HUES64 (cell line): ENCODE measurements around the gene MAP3K5.

Experiments
- H3K27ac ChIP-seq: 2 replicates; pipeline ENCODE4 v1.7.0; 2013; ENCODE audit warnings: low read depth, low read length, inconsistent platforms
- H3K27me3 ChIP-seq: 2 replicates; pipeline ENCODE4 v1.6.1; 2013; ENCODE audit warnings: mild to moderate bottlenecking, low read length; ENCODE audit not compliant: insufficient read depth
- H3K36me3 ChIP-seq: 2 replicates; pipeline ENCODE4 v1.6.1; 2013; ENCODE audit warnings: mild to moderate bottlenecking, low read length; ENCODE audit not compliant: insufficient read depth
- H3K4me1 ChIP-seq: 2 replicates; pipeline ENCODE4 v1.6.1; 2013; ENCODE audit warnings: mild to moderate bottlenecking, low read length, moderate library complexity; ENCODE audit not compliant: insufficient read depth
- H3K4me3 ChIP-seq: 2 replicates; pipeline ENCODE4 v1.5.1; 2013; ENCODE audit warnings: mild to moderate bottlenecking, low read length, moderate library complexity
- H3K9ac ChIP-seq: 2 replicates; pipeline ENCODE4 v1.6.1; 2013; ENCODE audit warnings: mild to moderate bottlenecking, low read depth, low read length
- H3K9me3 ChIP-seq: 2 replicates; pipeline ENCODE4 v1.6.1; 2013; ENCODE audit warnings: low read depth, low read length; ENCODE audit not compliant: insufficient read depth
- whole genome bisulfite sequencing: fragments of 150-250, 120-280 bp; methylation state at CpG from one replicate; pipeline ENCODE4 v1.1.7; 2013; ENCODE audit warnings: missing lambda C conversion rate; 5-methylcytosine and 5-hydroxymethylcytosine counted together

The MAP3K5 gene

DNA sequence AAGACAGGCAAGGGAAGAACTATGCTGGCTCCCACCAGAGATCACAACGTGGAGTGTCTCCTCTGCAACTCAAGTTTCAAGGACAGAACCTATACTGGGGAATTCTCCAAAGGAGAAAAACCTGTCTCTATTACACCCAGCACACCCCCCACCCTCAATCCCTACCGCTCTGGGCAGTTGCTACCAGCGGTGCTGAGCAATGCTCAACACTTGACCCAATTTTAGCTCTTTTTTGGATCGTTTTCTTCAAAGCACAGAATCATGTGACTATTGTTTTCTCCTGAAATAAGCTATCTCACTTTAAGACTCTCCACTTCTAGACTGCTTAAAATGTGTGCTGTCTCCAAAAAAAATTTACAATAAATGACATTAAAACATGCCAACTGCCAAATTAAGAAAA, 265.3 kb downstream of the MAP3K5 start:
- 64% methylated on average over 4 of the region's 4 CpGs for WGBS
- no peak overlapping the region; the same call in 1 of the 2 replicates for H3K27ac ChIP-seq
- H3K4me3 ChIP-seq = no peak overlapping the region
- no peaks in the 10 kb centered on the region for H3K36me3 ChIP-seq
- H3K27me3 ChIP-seq = no peaks in the 10 kb centered on the region
- H3K9ac ChIP-seq = no peak overlapping the region
- no peaks in the 10 kb centered on the region for H3K9me3 ChIP-seq
- peaks cover 44% of the 10 kb centered on the region for H3K4me1 ChIP-seq

DNA sequence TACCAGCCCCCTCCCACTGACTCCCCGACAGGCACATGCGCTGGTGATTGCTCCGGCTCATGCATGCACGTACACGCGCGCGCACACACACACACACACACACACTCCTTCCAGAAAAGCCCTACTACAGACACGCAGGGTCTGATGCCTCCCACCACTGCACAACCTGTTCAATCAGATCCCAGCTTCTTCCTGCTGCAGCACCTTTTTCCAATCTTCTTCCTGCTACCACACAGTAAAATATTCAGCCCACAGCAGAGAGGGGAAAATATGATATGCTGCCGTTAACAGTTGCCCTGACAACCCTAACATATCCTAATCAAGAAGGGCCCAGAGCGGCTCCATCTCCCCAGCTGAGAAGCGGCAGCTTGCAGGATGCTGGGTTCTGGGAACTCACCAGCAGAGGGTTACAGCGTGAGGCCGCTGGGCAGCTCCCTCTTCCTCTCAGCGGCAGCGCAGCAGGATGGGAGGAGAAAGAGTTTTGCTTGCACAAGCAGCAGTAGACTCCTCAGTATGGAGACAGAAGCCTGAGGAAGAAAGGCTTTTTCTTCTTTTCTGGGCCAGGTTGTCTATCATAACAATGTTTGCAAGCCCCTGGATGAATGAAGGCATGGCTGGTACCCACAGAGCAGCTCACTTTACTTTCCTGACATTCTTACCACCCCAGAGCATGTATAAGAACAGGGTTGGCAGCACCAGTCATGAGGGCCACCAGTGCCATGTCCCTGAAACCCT, 265.9 kb downstream of the MAP3K5 start:
- no peak overlapping the region for H3K9ac ChIP-seq
- H3K4me3 ChIP-seq = no peak overlapping the region
- WGBS = 46% methylated on average over 16 of the region's 16 CpGs
- H3K36me3 ChIP-seq = no peaks in the 10 kb centered on the region
- no peak overlapping the region; the same call in 1 of the 2 replicates for H3K27ac ChIP-seq
- H3K27me3 ChIP-seq = no peaks in the 10 kb centered on the region
- H3K4me1 ChIP-seq = peaks cover 44% of the 10 kb centered on the region
- H3K9me3 ChIP-seq = no peaks in the 10 kb centered on the region

DNA sequence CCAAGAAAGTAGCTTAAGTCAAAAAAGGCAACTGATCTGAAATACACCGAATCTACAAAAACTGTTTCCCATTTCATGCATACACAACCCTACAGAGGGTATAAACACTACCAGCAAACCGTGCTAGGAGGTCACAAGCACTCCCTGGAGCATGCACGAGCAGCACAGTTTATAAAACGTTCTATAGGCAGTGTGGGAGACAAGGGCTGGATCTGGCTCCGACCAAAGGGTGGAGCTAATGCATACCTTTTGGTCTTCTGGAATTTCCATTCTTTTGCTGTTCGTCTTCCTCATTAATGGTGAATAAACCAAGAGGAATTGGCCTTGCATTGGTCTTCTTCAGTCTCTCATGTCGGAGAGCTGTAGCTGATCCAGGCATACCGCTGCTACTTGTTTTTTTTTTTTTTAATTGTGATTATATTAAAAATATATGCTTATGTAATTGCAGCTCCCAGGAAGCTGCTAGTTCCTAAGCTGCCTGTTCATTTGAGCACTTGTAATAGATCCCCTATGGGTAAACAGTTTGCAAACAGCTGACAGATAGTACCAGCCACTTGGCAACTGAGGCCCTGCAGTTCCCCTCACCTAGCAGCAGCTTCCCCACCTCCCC, 266.6 kb downstream of the MAP3K5 start:
- Histone ChIP-seq H3K4me1 (peaks cover 44% of the 10 kb centered on the region), H3K27ac (no peak overlapping the region), H3K9me3 (no peaks in the 10 kb centered on the region), H3K4me3 (no peak overlapping the region), H3K36me3 (no peaks in the 10 kb centered on the region), H3K27me3 (no peaks in the 10 kb centered on the region), H3K9ac (no peak overlapping the region)
- WGBS = 57% methylated on average over 7 of the region's 8 CpGs

GRCh38 chr6:136524936-136525413, 267.3 kb downstream of the MAP3K5 start:
- no peaks in the 10 kb centered on the region for H3K9me3 ChIP-seq
- no peak overlapping the region for H3K27ac ChIP-seq
- no peak overlapping the region for H3K9ac ChIP-seq
- peaks cover 49% of the 10 kb centered on the region for H3K4me1 ChIP-seq
- H3K27me3 ChIP-seq = no peaks in the 10 kb centered on the region
- no peak overlapping the region for H3K4me3 ChIP-seq
- H3K36me3 ChIP-seq = no peaks in the 10 kb centered on the region
- 68% methylated on average over 2 of the region's 2 CpGs for WGBS

DNA sequence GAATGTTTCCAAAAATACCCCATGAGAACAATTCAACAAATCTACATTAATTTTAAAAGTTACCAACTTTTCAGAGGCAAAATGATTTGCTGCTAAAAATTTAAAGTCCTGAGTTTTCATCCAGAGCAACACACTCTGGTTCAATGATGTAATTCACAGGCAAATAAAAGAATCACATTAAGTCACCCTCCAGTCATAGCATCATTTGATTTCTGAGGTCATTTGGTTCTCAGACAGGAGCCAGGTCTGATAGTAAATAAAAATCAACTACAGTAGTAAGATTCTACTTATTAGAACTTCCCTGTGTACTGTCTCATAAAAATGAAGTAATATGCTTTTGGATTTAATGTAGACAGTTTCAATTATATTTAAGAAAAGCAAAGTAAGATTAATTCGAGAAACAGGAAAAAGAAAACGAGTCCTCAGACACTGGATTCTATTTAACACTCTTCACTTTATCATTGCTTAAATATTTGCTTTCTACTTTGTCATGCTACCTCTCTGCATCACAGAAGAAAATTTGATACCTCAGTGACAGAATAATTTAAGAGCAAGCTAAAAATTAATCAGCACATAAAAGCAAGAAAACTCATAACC, 267.8 kb downstream of the MAP3K5 start:
- H3K27me3 ChIP-seq = no peaks in the 10 kb centered on the region
- WGBS = 90% methylated on average over 2 of the region's 2 CpGs
- no peak overlapping the region for H3K27ac ChIP-seq
- H3K9ac ChIP-seq = no peak overlapping the region
- H3K9me3 ChIP-seq = no peaks in the 10 kb centered on the region
- no peaks in the 10 kb centered on the region for H3K36me3 ChIP-seq
- H3K4me1 ChIP-seq = peaks cover 55% of the 10 kb centered on the region
- no peak overlapping the region for H3K4me3 ChIP-seq

DNA sequence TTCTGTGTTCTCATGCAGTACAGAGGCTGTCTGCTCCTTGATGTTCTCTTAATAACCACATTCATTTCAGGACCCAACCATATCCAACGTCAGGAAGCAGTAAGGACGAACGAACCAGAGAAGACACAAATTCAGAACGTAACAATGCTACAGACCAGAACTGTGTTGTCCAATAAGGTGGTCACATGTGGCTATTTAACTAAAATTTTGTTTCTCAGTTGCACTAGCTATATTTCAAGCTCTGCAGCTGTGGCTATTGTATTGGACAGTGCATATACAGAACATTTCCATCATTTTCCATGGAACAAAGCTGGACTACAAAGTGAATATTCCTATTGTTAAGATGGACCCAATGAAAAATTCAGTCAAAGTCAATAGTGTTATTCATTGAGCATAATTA, 269.1 kb downstream of the MAP3K5 start:
- WGBS = 96% methylated on average over 4 of the region's 4 CpGs
- H3K27me3 ChIP-seq = no peaks in the 10 kb centered on the region
- H3K27ac ChIP-seq = no peak overlapping the region
- no peaks in the 10 kb centered on the region for H3K36me3 ChIP-seq
- H3K4me1 ChIP-seq = peaks cover 50% of the 10 kb centered on the region
- H3K9ac ChIP-seq = no peak overlapping the region
- no peak overlapping the region for H3K4me3 ChIP-seq
- H3K9me3 ChIP-seq = no peaks in the 10 kb centered on the region

DNA sequence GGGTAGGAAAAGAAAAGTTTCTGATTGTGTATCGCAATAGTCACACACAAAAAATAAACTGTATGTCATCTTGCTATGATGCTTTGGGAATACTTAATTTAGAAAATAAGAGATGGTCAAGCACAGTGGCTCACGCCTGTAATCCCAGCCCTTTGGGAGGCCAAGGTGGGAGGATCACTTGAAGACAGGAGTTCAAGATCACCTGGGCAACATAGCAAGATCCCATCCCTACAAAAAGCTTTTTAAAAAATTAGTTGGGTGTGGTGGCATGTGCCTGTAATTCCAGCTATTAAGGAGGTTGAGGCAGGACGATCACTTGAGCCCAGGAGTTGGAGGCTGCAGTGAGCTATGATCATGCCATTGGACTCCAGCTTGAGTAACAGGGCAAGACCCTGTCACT, 269.6 kb downstream of the MAP3K5 start:
- Histone ChIP-seq H3K36me3 (no peaks in the 10 kb centered on the region), H3K4me1 (peaks cover 49% of the 10 kb centered on the region), H3K27me3 (no peaks in the 10 kb centered on the region), H3K9me3 (no peaks in the 10 kb centered on the region), H3K4me3 (no peak overlapping the region), H3K9ac (no peak overlapping the region), H3K27ac (no peak overlapping the region)
- WGBS = 82% methylated on average over 3 of the region's 3 CpGs

- H3K9me3 ChIP-seq = no peaks in the 10 kb centered on the region
- H3K9ac ChIP-seq = no peak overlapping the region
- no peak overlapping the region for H3K27ac ChIP-seq
- no peak overlapping the region for H3K4me3 ChIP-seq
- H3K4me1 ChIP-seq = peaks cover 44% of the 10 kb centered on the region
- H3K27me3 ChIP-seq = no peaks in the 10 kb centered on the region
- 92% methylated on average over 4 of the region's 4 CpGs for WGBS
- no peaks in the 10 kb centered on the region for H3K36me3 ChIP-seq
Observed at GRCh38 chr6:136521911-136522310, 270.4 kb downstream of the MAP3K5 start.

GRCh38 chr6:136521427-136521826, 270.9 kb downstream of the MAP3K5 start:
- Histone ChIP-seq H3K36me3 (no peaks in the 10 kb centered on the region), H3K9me3 (no peaks in the 10 kb centered on the region), H3K9ac (no peak overlapping the region), H3K4me3 (no peak overlapping the region), H3K27me3 (no peaks in the 10 kb centered on the region), H3K4me1 (peaks cover 39% of the 10 kb centered on the region), H3K27ac (no peak overlapping the region)
- 88% methylated on average over 2 of the region's 2 CpGs for WGBS

DNA sequence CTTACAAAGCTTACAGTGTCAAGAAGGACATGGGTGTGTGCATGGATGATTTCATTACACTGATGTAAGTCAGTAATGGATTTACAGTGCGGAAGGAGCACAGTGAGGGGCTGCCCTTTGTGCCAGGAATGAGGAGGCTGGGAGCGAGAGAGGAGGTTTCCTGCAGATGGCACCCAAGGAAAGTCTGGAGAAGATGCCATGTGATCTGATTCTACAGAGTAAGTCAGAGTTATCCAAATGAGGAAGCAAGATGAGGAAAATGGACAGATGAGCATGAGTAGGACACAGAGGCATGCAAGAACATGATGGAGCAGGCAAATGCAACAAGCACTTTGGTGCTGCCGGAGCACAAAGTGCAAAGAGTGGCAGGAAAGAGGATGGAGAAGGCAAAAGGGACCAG, 271.8 kb downstream of the MAP3K5 start:
- Histone ChIP-seq H3K36me3 (no peaks in the 10 kb centered on the region), H3K27me3 (no peaks in the 10 kb centered on the region), H3K4me1 (peaks cover 31% of the 10 kb centered on the region), H3K9ac (no peak overlapping the region), H3K27ac (no peak overlapping the region), H3K4me3 (no peak overlapping the region), H3K9me3 (no peaks in the 10 kb centered on the region)
- WGBS = 92% methylated on average over 3 of the region's 3 CpGs

- no peak overlapping the region for H3K27ac ChIP-seq
- no peak overlapping the region for H3K4me3 ChIP-seq
- 94% methylated on average over 1 of the region's 3 CpGs for WGBS
- H3K9ac ChIP-seq = no peak overlapping the region
- H3K4me1 ChIP-seq = peaks cover 20% of the 10 kb centered on the region
- no peaks in the 10 kb centered on the region for H3K27me3 ChIP-seq
- H3K36me3 ChIP-seq = peaks cover 2% of the 10 kb centered on the region; the same call in 1 of the 2 replicates
- H3K9me3 ChIP-seq = no peaks in the 10 kb centered on the region
Observed at GRCh38 chr6:136517582-136517981, 274.7 kb downstream of the MAP3K5 start.
